PFSK-1 (cell line): ENCODE measurements around the gene COL4A6.

ENCODE experiments used
- FOXP2 ChIP-seq: optimal IDR thresholded peaks from 2 replicates; pipeline ENCODE3; 2011; ENCODE audit warnings: borderline replicate concordance, control low read depth, inconsistent platforms; ENCODE audit not compliant: insufficient read depth; ENCODE audit errors: extremely low read length, extremely low read depth
- POLR2AphosphoS5 ChIP-seq: IDR thresholded peaks from 2 replicates; pipeline ENCODE4 v1.6.1; 2012; ENCODE audit warnings: low read depth, mild to moderate bottlenecking, control low read depth, low read length, moderate library complexity
- SIN3A ChIP-seq: IDR thresholded peaks from 2 replicates; pipeline ENCODE4 v1.6.1; 2012; ENCODE audit warnings: mild to moderate bottlenecking, low read length, moderate library complexity, borderline replicate concordance; ENCODE audit not compliant: insufficient read depth
- TAF1 ChIP-seq: IDR thresholded peaks from 2 replicates; pipeline ENCODE4 v1.6.1; 2012; ENCODE audit warnings: low read length, control low read depth, borderline replicate concordance; ENCODE audit not compliant: insufficient read depth
- TF ChIP-seq, protein P1 (sequence below), 2 experiments: IDR thresholded peaks; 2 replicates each; pipeline versions ENCODE4 v1.6.1 to v1.8.0; 2011 to 2012; ENCODE audit warnings: low read depth in 2 of 2, low read length in 2 of 2, control low read depth in 1 of 2, inconsistent platforms in 1 of 2, mild to moderate bottlenecking in 1 of 2, moderate library complexity in 1 of 2; ENCODE audit not compliant: insufficient read depth in 1 of 2

DNA sequence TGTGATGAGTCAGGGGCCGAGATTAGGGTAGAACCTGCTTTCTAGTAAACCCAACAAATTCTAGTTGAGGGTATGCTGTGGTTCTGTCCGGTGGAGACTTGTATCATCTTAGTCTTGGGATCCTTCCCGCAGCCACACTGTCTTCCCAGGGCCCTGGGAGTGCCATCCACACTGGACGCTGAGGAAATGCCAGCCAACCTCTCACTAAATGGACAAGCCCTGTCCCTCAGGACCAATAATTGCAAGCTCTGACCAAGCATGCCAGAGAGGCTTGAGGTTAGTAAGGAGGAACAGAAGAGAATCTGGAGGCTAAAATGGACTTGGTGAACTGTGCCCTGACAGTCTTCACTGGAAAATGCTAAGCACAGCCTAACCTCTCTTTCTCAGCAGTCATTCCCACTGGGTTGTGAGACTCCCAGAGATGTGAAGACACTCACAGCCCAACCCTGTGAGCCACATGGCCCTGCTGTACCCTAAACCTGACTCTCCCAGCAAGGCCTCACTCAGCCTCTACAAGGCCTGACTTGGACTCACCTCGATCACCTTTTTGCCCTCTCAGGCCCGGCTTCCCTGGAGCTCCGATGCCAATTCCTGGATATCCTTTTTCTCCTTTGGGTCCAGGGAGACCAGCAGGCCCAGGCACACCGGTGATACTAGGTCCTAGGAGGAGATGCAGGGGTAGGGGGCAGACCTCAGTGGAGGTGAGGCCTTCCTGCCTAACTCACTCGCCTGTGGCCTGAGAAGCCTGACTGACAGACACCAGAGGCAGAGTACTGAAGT is 269.1 kb downstream of the COL4A6 start:
- TF ChIP-seq, protein P1, sequence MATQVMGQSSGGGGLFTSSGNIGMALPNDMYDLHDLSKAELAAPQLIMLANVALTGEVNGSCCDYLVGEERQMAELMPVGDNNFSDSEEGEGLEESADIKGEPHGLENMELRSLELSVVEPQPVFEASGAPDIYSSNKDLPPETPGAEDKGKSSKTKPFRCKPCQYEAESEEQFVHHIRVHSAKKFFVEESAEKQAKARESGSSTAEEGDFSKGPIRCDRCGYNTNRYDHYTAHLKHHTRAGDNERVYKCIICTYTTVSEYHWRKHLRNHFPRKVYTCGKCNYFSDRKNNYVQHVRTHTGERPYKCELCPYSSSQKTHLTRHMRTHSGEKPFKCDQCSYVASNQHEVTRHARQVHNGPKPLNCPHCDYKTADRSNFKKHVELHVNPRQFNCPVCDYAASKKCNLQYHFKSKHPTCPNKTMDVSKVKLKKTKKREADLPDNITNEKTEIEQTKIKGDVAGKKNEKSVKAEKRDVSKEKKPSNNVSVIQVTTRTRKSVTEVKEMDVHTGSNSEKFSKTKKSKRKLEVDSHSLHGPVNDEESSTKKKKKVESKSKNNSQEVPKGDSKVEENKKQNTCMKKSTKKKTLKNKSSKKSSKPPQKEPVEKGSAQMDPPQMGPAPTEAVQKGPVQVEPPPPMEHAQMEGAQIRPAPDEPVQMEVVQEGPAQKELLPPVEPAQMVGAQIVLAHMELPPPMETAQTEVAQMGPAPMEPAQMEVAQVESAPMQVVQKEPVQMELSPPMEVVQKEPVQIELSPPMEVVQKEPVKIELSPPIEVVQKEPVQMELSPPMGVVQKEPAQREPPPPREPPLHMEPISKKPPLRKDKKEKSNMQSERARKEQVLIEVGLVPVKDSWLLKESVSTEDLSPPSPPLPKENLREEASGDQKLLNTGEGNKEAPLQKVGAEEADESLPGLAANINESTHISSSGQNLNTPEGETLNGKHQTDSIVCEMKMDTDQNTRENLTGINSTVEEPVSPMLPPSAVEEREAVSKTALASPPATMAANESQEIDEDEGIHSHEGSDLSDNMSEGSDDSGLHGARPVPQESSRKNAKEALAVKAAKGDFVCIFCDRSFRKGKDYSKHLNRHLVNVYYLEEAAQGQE (IDR thresholded peaks at IDR 0.05; ENCODE audit: insufficient read depth in 1 of 2, low read depth in 2 of 2, low read length in 2 of 2), result no peak
- TF ChIP-seq POLR2AphosphoS5 (no peak), SIN3A (no peak), TAF1 (no peak), FOXP2 (no peak)
